Gastroesophageal sphincter (tissue), 4 donors: ENCODE measurements around the gene ZNF787. TPM values are rescaled to one million over a fixed set of nuclear protein-coding genes. Genes with fewer than 3 reads are reported as not detected.

ENCODE experiments used
- ATAC-seq: fragments of 150-250 bp; one replicate; pipeline ENCODE4 v1.9.1; 2016; ENCODE audit warnings: mild to moderate bottlenecking, moderate library complexity
- H3K27ac ChIP-seq, 4 donors: fragments of 200-600 bp; sonication (generic) in 3 of 4; 1 replicate in 3 of 4; 2 replicates in 1 of 4; pipeline ENCODE4 v1.5.1; 2016 to 2019
- H3K27me3 ChIP-seq: fragments of 200-600 bp; sonication (generic); one replicate; pipeline ENCODE4 v1.5.1; 2019
- H3K36me3 ChIP-seq, 2 donors: fragments of 200-600 bp; sonication (generic); one replicate each; pipeline ENCODE4 v1.5.1; 2019; ENCODE audit warnings: control low read depth in 1 of 2
- H3K4me1 ChIP-seq, 3 donors: fragments of 200-600 bp; sonication (generic); 1 replicate in 2 of 3; 2 replicates in 1 of 3; pipeline ENCODE4 v1.5.1; 2016 to 2019; ENCODE audit warnings: control low read depth in 2 of 3
- H3K4me3 ChIP-seq, 2 donors: fragments of 200-600 bp; sonication (generic); one replicate each; pipeline ENCODE4 v1.5.1; 2019; ENCODE audit warnings: mild to moderate bottlenecking in 1 of 2, moderate library complexity in 1 of 2
- H3K9me3 ChIP-seq, 3 donors: fragments of 200-600 bp; sonication (generic); one replicate each; pipeline ENCODE4 v1.5.1; 2017 to 2019; ENCODE audit warnings: control low read depth in 2 of 3
- CTCF ChIP-seq, 4 experiments: fragments of 200-600 bp in 2 of 4; fragments of 450-650 bp in 2 of 4; sonication (generic) in 1 of 4; IDR thresholded peaks; one replicate each; pipeline ENCODE4 v1.5.1; 2017 to 2019; ENCODE audit warnings: antibody characterized with exemption in 4 of 4, mild to moderate bottlenecking in 2 of 4, moderate library complexity in 2 of 4
- EP300 ChIP-seq: sonication (generic); formaldehyde crosslinking; IDR thresholded peaks from one replicate; pipeline ENCODE4 v1.6.1; 2017; ENCODE audit warnings: antibody characterized with exemption, mild to moderate bottlenecking
- POLR2A ChIP-seq, 2 donors: fragments of 450-650 bp; IDR thresholded peaks; one replicate each; pipeline ENCODE4 v1.6.1; 2017; ENCODE audit warnings: antibody characterized with exemption in 2 of 2, mild to moderate bottlenecking in 2 of 2, moderate library complexity in 1 of 2
- POLR2AphosphoS5 ChIP-seq: sonication (generic); formaldehyde crosslinking; IDR thresholded peaks from one replicate; pipeline ENCODE4 v1.6.1; 2017; ENCODE audit warnings: antibody characterized with exemption
- WGBS, 2 donors: methylation state at CpG; one replicate each; pipeline ENCODE4 v1.1.5; 2018; ENCODE audit warnings: low coverage in 1 of 2; 5-methylcytosine and 5-hydroxymethylcytosine counted together
- total RNA-seq, 4 donors: library from RNA; depleted of rRNA; stranded (reverse); fragments of >200 nt; gene quantifications; one replicate each; pipeline ENCODE4 v1.1.0, GENCODE V29; 2016

ZNF787 gene
- total RNA-seq: 10 to 100 TPM; 18.6 to 31.8 (median 19.7) TPM

- peak within 1 kb of the TSS; percentile 71 to 98 for H3K4me3 ChIP-seq
- H3K4me1 ChIP-seq: peaks cover 0 to 48% (median 32%) of the 10 kb centered on the region in 3 donors
- peak within 1 kb of the TSS; percentile 90 to 99 (median 96) for H3K27ac ChIP-seq
- no peaks in the 10 kb centered on the region for H3K27me3 ChIP-seq
- peak; percentile 95 for ATAC-seq
- H3K36me3 ChIP-seq: peaks cover 0 to 6% of the 10 kb centered on the region in 2 donors
- whole genome bisulfite sequencing, 2 donors: 40% methylated on average over 1 of the region's 74 CpGs; no CpG with 5 or more reads in 1 of the 2 donors
- TF ChIP-seq EP300 (no peak), POLR2AphosphoS5 (peak; percentile 80), POLR2A (IDR thresholded peaks at IDR 0.05) (peak; percentile 37 to 49), CTCF (IDR thresholded peaks at IDR 0.05) (no peak)
- H3K9me3 ChIP-seq: no peaks in the 10 kb centered on the region
These were observed at the start of gene ZNF787 for GRCh38 chr19:56121180-56122167. TSS of gene ZNF787 (minus strand) at chr19:56121295. CDS start at chr19:56103217, 18,078 bp downstream.

GRCh38 chr19:56170261-56170660 is 49.2 kb upstream of the ZNF787 start:
- peaks cover 0 to 8% (median 0%) of the 10 kb centered on the region in 3 donors for H3K4me1 ChIP-seq
- no peak overlapping the region for H3K27ac ChIP-seq
- no peak for TF ChIP-seq POLR2AphosphoS5
- no peak for TF ChIP-seq POLR2A (IDR thresholded peaks at IDR 0.05)
- no peak for TF ChIP-seq CTCF (IDR thresholded peaks at IDR 0.05)
- TF ChIP-seq EP300: no peak
- H3K27me3 ChIP-seq: peaks cover 32% of the 10 kb centered on the region
- peak; percentile 25 for ATAC-seq
- H3K36me3 ChIP-seq: no peaks in the 10 kb centered on the region
- 55 to 77% methylated on average over 6 to 11 of the region's 14 CpGs for WGBS, 2 donors
- H3K4me3 ChIP-seq: no peak overlapping the region
- no peaks in the 10 kb centered on the region for H3K9me3 ChIP-seq

- no peak overlapping the region for H3K27ac ChIP-seq
- peaks cover 0 to 8% (median 0%) of the 10 kb centered on the region in 3 donors for H3K4me1 ChIP-seq
- no peaks in the 10 kb centered on the region for H3K9me3 ChIP-seq
- TF ChIP-seq POLR2A (IDR thresholded peaks at IDR 0.05): no peak
- TF ChIP-seq CTCF (IDR thresholded peaks at IDR 0.05): no peak
- TF ChIP-seq POLR2AphosphoS5: no peak
- no peak for TF ChIP-seq EP300
- 0 to 5% methylated on average over 1 to 3 of the region's 7 CpGs for WGBS, 2 donors
- H3K27me3 ChIP-seq: peaks cover 8% of the 10 kb centered on the region
- no peak overlapping the region for H3K4me3 ChIP-seq
- no peak for ATAC-seq
- H3K36me3 ChIP-seq: peaks cover 0 to 3% of the 10 kb centered on the region in 2 donors
These were observed 46.0 kb upstream of the ZNF787 start for GRCh38 chr19:56167064-56167578.

GRCh38 chr19:56163097-56163496 is 42.0 kb upstream of the ZNF787 start:
- ATAC-seq: no peak
- Histone ChIP-seq H3K27me3 (peaks cover 8% of the 10 kb centered on the region), H3K27ac (no peak overlapping the region), H3K36me3 (peaks cover 0 to 43% of the 10 kb centered on the region in 2 donors), H3K4me1 (no peaks in the 10 kb centered on the region), H3K4me3 (no peak overlapping the region), H3K9me3 (no peaks in the 10 kb centered on the region)
- TF ChIP-seq POLR2AphosphoS5 (no peak), EP300 (no peak), POLR2A (IDR thresholded peaks at IDR 0.05) (no peak), CTCF (IDR thresholded peaks at IDR 0.05) (no peak)
- WGBS, 2 donors: 81 to 93% methylated on average over 3 to 8 of the region's 13 CpGs
